Fibroblast of pulmonary artery (primary cell): ENCODE results near the gene TGFBR2.

ENCODE experiments used
- DNase-seq: peaks from one replicate; pipeline ENCODE4 v3.0.0-alpha.2; 2010; ENCODE audit warnings: low read depth
- H3K4me3 ChIP-seq: replicated peaks from 2 replicates; pipeline ENCODE4 v1.5.1; 2011; ENCODE audit warnings: low read depth, mild to moderate bottlenecking, control low read depth, low read length, moderate library complexity
- TF ChIP-seq, protein P1 (sequence below): IDR thresholded peaks from 2 replicates; pipeline ENCODE4 v1.5.1; 2011; ENCODE audit warnings: mild to moderate bottlenecking, control low read depth, low read length, inconsistent platforms; ENCODE audit errors: missing control alignments

Gene TGFBR2

DNA sequence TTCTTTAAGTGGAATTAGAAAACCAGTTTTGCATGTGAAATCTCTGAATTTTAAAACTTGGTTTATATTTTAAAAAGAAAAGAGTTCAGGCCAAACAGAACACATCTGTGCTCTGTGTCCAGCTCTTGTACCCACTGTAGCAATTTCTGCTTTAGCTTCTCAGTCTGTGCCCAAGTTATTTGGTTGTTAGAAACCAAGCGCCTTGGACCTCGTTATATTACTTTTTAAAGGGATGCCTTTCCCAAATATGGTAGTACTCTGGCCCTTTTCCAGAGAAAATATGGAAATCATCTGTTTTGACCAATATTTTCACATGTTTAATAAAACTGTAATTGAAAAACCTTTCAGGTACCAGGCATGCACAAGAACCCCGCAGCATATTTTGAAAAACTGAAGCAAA lies 27.3 kb downstream of the TGFBR2 start:
- no peak overlapping the region for H3K4me3 ChIP-seq
- TF ChIP-seq, protein P1, sequence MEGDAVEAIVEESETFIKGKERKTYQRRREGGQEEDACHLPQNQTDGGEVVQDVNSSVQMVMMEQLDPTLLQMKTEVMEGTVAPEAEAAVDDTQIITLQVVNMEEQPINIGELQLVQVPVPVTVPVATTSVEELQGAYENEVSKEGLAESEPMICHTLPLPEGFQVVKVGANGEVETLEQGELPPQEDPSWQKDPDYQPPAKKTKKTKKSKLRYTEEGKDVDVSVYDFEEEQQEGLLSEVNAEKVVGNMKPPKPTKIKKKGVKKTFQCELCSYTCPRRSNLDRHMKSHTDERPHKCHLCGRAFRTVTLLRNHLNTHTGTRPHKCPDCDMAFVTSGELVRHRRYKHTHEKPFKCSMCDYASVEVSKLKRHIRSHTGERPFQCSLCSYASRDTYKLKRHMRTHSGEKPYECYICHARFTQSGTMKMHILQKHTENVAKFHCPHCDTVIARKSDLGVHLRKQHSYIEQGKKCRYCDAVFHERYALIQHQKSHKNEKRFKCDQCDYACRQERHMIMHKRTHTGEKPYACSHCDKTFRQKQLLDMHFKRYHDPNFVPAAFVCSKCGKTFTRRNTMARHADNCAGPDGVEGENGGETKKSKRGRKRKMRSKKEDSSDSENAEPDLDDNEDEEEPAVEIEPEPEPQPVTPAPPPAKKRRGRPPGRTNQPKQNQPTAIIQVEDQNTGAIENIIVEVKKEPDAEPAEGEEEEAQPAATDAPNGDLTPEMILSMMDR: no peak
- DNase-seq: no peak

DNA sequence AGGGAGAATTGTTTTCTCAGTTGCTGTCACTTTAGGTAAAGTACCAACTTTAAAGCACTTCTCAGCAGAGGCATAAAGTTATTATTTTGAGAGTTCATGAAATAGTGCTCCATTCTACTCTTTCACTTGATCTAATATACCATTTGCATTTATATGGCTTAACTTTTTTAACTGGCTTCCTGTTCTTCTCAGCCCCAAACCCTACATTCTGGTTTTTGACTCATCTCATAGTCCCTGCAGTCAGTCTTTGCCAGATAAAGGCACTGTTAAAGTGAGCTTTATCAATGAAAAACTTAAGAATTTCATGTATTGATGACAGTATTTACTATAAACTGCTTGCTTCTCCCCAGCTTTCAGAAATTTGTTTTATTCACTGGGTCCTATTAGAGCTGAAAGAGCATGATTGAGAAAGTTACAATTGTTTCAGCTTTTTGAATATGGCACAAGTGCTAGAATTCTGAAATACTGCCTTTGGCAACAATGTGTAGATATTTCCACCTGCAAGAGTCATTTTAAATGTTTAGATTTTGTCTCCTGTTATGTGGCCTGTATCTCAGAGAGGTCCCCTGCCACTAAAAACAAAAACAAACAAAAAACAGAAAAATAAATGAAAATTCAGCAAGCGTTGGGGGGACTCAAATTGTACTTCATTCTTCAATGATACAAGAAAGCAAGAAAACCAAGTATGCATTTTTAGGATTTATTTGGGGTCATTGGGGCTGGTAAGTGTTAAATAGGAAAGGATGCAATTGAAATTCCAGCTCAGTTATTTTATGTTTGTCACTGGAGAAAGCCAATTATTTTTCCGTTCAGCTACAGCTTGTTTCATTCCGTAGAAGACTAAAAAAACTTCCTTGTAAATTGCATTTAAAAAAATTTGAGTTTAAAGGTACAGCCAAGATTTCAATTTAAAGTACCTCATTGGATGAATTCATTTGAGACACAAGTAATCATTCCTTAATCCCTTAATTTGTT lies 28.6 kb downstream of the TGFBR2 start:
- TF ChIP-seq, protein P1: no peak
- no peak overlapping the region for H3K4me3 ChIP-seq
- no peak for DNase-seq

DNA sequence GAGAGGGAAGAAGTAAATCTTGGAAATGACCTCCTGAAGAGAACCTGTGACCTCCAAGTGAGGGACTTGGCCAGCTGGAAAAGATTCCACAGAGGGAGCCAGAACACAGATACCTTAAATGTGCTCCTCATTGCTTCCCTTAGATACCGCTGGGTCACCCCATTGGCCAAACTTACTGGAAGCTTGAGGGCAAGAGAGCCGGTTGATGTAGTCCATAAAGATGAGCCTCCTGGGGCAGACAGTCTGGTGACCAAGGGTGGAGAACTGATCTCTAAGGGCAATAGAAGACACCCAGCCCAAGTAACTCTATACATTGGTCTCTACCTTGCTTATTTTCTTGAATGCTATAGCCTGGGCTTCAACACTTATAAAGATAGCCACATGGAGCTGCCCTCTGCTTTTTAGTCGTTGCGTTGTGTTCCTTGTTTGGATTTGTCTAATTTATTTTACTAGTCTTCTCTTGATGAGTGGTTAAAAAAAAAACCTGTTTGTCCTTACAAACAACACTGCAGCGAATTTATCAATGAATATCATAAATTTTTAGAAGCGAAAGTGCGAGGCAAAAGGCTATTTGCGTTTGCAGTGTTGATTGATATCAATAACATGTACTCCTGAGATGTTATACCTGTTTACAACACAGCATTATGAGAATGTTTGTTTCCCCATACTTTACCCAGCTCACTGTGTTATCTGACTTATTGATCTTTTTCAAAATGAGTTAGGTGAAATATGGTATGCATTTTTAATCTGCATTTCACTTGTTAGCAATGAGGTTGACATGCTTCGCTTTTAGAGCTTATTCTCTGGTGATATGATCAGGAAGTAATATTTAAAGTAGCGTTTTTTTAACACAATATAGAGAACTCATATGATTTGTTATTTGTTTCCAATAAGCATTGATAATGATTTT lies 31.2 kb downstream of the TGFBR2 start:
- no peak for DNase-seq
- H3K4me3 ChIP-seq: no peak overlapping the region
- TF ChIP-seq, protein P1: no peak

DNA sequence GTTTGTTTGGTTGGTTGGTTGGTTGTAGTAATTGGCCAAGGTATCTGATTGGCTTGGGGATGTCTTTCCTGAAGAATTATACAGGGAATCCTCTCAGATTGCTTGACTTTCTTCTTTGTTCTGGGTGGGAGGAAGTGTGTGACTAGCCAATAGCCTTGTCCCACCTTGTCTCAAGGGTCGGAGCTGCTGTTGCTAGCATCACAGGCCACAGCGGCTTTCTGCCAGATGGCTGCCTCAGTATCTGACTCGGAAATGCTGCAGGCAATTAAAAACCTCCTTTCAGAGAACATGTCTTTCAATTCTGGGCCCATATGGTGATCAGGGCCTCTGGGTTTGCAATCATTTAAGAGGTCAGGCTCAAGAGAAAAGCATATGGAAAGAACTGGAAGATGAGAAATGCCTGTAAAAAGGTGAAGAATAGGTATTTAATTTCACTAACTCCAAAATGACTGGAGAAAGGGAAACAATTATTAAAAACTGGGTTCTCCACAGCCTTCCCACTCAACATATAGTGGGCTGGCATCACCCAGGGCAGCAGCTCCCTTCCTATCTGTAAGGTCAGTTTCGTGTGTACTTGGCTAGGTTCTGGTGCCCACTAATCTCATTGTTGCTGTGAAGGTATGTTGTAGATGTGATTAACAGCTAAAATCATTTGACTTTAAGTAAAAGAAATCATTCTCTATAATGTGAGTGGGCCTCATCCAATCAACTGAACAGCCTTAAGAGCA lies 32.4 kb downstream of the TGFBR2 start:
- no peak for DNase-seq
- TF ChIP-seq, protein P1: no peak
- H3K4me3 ChIP-seq: no peak overlapping the region

DNA sequence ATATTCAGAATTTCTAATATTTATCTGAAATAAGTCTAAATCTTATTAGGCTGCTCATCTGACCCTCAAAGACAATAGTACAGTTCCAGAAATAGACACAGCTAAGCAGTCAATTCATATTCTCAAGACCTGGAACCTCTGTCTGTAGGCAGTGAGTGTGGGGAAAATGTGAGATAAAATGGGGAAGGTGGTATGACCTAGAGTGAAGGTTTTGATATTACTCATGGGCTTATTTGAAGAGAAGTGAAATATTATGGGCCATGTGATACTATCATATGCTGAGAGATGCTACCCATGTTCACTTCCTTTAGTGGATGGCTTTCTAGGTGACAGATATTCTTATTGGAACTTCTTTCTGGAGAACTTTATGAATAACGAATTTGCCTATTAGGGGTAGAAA lies 33.5 kb downstream of the TGFBR2 start:
- TF ChIP-seq, protein P1: no peak
- DNase-seq: no peak
- H3K4me3 ChIP-seq: no peak overlapping the region

DNA sequence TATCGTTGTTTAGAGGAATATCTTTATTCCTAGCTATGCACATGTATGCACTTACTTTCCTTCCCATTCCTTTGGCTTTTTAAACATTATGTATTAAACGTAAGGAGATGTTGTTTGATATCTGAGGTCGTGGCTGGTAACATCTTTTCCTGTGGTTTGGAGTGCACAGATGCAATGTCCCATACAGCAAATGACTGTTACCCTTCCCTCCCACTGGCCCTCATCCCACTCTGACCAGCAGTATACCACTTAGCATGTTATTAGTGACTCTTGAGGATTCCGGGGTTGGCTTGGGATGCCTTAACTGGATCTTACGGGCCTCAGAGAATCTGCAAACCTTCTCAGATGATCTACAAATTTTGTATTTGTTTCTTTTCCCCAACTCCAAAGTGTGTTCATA lies 34.5 kb downstream of the TGFBR2 start:
- TF ChIP-seq, protein P1: no peak
- H3K4me3 ChIP-seq: no peak overlapping the region
- no peak for DNase-seq
